ENCODE measurements around the gene GLYATL1.

- no peak for TF ChIP-seq CTCF (IDR thresholded peaks at IDR 0.05)
- TF ChIP-seq ZFX (IDR thresholded peaks at IDR 0.05; ENCODE audit: borderline replicate concordance), result no peak
Measured at GRCh38 chr11:58924230-58924629, 15.1 kb upstream of the GLYATL1 start.

All from 22Rv1 (cell line).